NCI-H2081 (cell line): ENCODE measurements around the gene PLGLB1.
"Not testable (repeated sequence)": the region's sequence is repeated elsewhere in the genome, so short reads cannot be mapped to it uniquely, and the experiment has no call there.

ENCODE experiments used
- DNase-seq, 2 experiments: peaks; one replicate each; lab custom pipeline; 2025; lab: John Stamatoyannopoulos, UW

The PLGLB1 gene

DNA sequence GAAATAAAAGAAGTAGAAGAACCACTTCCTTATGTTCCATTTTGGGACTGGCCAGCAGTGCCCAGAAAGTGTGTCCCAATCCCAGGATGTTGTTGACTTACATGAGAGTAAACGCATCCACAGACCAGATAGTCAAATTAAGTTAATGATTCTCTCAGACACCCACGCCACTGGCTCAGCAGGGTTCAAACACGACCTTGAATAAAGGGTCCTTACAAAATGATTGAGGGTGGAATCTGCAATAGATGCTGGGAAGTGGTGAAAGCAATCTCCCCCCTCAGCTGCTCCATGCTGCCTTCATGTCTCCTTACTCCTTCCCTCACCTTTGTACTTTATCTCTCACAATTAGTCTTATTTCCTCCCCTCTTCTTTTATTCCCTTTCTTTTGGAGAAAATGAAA, at the start of gene PLGLB1:
PLGLB1 (minus strand) TSS at position 101 of the 400 bp plus-strand sequence; CDS start at position 40, 61 bp downstream.
- DNase-seq, result not testable (repeated sequence)

DNA sequence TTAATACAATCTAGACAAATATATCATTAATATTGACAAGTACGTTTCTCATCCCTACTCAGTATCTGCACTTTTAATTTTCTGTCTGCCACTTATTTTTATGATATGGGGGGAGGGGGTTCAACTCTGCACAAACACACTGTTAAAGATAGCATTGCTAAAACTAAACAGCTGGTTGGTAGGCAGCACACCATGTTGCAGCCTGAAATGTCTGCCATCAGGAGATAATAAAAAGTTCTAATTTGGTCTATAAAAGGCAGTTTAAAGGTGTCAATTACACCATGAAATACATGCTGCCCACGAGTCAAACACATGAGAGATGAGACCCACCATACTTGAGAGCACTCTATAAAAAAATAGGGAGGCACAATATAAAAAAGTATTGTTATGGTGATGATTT, 42.7 kb upstream of the PLGLB1 start:
- DNase-seq, result not testable (repeated sequence)

DNA sequence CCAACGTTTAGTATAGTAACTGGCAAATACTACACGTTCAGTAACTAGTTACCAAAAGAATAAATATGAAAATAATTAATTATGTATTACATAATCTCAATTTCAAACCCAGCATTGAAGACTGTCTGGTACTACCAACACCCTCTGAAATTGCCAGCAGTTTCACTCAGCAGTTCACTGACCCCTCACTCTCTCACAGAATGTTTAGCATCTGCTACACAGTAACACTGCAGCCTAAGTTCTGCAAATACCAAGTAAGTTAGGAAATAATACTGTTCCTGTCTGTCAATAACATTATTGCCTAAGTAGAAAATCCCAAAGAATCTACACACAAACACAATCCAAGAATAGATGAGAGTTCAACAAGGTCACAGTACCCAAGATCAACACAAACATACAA, 41.8 kb upstream of the PLGLB1 start:
- DNase-seq, result not testable (repeated sequence)

- DNase-seq, result not testable (repeated sequence)
Observed at GRCh38 chr2:87061519-87061918, 39.9 kb upstream of the PLGLB1 start.

- not testable (repeated sequence) for DNase-seq
Observed at GRCh38 chr2:87057606-87058005, 36.0 kb upstream of the PLGLB1 start.

DNA sequence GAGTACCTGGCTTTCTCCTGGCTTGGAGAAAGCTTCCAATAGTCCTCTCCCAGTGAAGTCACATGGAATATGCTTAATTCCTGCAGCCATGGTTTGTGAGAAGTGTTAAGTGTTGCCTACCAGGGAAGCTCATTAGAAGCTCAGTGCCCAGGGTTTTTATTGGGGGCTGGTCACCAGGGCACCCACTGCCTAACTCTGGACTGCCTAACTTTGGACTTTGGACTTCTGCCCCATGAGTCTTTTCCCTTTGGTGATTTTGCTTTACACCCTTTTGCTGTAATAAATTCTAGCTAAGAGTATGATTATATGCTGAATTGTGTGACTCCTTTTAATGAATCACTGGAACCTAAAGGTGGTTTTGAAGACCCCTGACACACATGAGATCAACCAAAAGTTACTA, 35.2 kb upstream of the PLGLB1 start:
- not testable (repeated sequence) for DNase-seq

DNA sequence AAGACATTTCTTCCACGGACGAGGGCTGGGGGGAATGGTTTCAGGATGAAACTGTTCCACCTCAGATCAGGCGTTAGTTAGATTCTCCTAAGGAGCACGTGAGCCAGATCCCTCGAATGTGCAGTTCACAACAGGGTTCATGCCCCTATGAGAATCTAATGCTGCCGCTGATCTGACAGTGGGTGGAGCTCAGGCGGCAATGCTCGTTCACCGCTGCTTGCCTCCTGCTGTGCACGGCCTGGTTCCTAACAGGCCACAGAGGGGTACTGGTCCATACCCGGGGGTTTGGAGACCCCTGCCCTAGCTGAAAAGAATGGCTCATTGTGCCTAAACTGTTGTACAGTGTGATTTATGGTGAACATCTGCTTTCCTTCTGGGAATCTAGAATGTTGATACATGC, 34.8 kb upstream of the PLGLB1 start:
- not testable (repeated sequence) for DNase-seq

GRCh38 chr2:87054375-87054774, 32.7 kb upstream of the PLGLB1 start:
- DNase-seq, result not testable (repeated sequence)

- DNase-seq, result not testable (repeated sequence)
Observed at GRCh38 chr2:87041321-87041978, 19.8 kb upstream of the PLGLB1 start.

- not testable (repeated sequence) for DNase-seq
Observed at GRCh38 chr2:87028607-87029006, 7.0 kb upstream of the PLGLB1 start.

GRCh38 chr2:87026816-87027215, 5.2 kb upstream of the PLGLB1 start:
- not testable (repeated sequence) for DNase-seq

GRCh38 chr2:87025927-87026326, 4.3 kb upstream of the PLGLB1 start:
- not testable (repeated sequence) for DNase-seq

- not testable (repeated sequence) for DNase-seq
Observed at GRCh38 chr2:87023988-87024615, 2.5 kb upstream of the PLGLB1 start.

- not testable (repeated sequence) for DNase-seq
Observed at GRCh38 chr2:87021043-87021442, 601 bp downstream of the PLGLB1 start.

GRCh38 chr2:87019053-87019452, 2.6 kb downstream of the PLGLB1 start:
- DNase-seq, result not testable (repeated sequence)

DNA sequence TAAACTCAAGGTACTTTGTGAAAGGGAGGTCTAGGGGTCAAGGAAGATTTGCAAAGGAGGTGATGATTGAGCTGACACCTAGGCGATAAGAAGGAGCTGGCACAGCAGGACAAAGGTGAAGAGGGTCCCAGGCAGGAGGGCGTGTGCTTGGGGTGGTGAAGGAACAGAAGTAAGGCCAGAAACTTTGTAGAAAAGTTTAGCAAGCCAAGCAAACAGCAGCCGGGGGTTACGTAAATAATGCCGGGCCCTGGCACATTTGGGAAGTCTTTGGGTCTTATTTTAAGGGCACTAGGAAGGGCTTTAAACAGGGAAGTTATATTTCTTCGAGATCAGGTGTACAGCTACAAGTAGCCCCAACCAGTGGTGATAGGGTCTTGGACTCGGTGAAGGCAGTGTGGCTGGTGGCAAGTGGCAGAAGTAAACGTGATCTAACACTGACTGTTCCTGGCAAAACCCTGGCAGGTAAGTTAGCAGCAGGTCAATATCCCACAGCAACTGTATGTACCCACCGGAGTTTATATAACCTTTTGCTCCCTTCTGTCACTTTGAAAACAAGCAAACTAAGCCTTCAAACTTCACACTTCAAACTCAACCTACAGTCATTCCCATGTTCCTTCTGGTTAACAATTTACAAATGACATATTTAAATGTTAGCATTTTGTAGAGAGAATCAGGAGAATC, 7.0 kb downstream of the PLGLB1 start:
- DNase-seq, result not testable (repeated sequence)

DNA sequence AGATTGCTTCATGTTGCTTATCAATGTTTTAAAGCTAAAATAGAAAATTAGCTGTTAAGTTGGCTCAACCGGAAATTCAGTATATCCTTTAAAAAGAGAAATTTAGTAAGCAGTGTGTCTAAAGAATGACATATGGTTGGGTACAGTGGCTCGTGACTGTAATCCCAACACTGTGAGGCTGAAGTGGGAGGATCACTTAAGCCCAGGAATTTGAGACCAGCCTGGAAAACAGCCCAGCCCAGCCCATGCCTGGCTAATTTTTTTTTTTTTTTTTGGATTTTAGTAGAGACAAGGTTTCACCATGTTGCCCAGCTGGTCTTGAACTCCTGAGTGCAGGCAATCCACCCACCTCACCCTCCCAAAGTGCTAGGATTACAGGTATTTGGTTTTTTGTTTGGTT, 17.2 kb downstream of the PLGLB1 start:
- DNase-seq, result not testable (repeated sequence)
